Activated T-helper 17 cell treated with anti-CD3 and anti-CD28 coated beads, Interleukin-2, amount 50 U/mL, for 72 hours (primary cell): Measurements from ENCODE around the gene PDS5A. TPM values are rescaled to one million over a fixed set of nuclear protein-coding genes. Genes with fewer than 3 reads are reported as not detected.

ENCODE experiments used
- ATAC-seq: fragments of 150-1000 bp; cut with Tn5 transposase; replicated peaks from 2 replicates; pipeline ENCODE4 v1.10.0; 2021; ENCODE audit warnings: mild to moderate bottlenecking, moderate library complexity
- H3K27ac Mint-ChIP-seq: one replicate; pipeline ENCODE4 v1.8.0; 2022; ENCODE audit warnings: mixed read lengths
- H3K27me3 Mint-ChIP-seq: one replicate; pipeline ENCODE4 v1.8.0; 2022; ENCODE audit warnings: mixed read lengths
- H3K36me3 Mint-ChIP-seq: one replicate; pipeline ENCODE4 v1.8.0; 2022; ENCODE audit warnings: low read depth, mild to moderate bottlenecking, mixed read lengths
- H3K4me1 Mint-ChIP-seq: one replicate; pipeline ENCODE4 v1.8.0; 2022; ENCODE audit warnings: mixed read lengths
- H3K4me3 Mint-ChIP-seq: one replicate; pipeline ENCODE4 v1.8.0; 2022; ENCODE audit warnings: mild to moderate bottlenecking, mixed read lengths
- H3K9me3 Mint-ChIP-seq: one replicate; pipeline ENCODE4 v1.8.0; 2022; ENCODE audit warnings: mixed read lengths
- total RNA-seq, 2 donors: library from RNA; stranded (reverse); gene quantifications; one replicate each; pipeline ENCODE4 v1.2.3, GENCODE V29; 2022

PDS5A gene
- total RNA-seq, 2 donors from 2014 or later = 78.8 to 113 TPM

- no peak for ATAC-seq
- Mint-ChIP-seq H3K27ac (no peak overlapping the region), H3K36me3 (peaks cover 100% of the 10 kb centered on the region), H3K4me1 (no peaks in the 10 kb centered on the region), H3K9me3 (no peaks in the 10 kb centered on the region), H3K27me3 (no peaks in the 10 kb centered on the region), H3K4me3 (no peak overlapping the region)
Observed at GRCh38 chr4:39898015-39898414, 79.7 kb downstream of the PDS5A start.

- H3K36me3 Mint-ChIP-seq = peaks cover 89% of the 10 kb centered on the region
- no peak overlapping the region for H3K27ac Mint-ChIP-seq
- no peak overlapping the region for H3K4me3 Mint-ChIP-seq
- no peaks in the 10 kb centered on the region for H3K4me1 Mint-ChIP-seq
- ATAC-seq = no peak
- no peaks in the 10 kb centered on the region for H3K27me3 Mint-ChIP-seq
- H3K9me3 Mint-ChIP-seq = no peaks in the 10 kb centered on the region
Observed at GRCh38 chr4:39893693-39894072, 84.0 kb downstream of the PDS5A start.

- no peaks in the 10 kb centered on the region for H3K27me3 Mint-ChIP-seq
- H3K4me3 Mint-ChIP-seq = no peak overlapping the region
- no peak overlapping the region for H3K27ac Mint-ChIP-seq
- no peaks in the 10 kb centered on the region for H3K4me1 Mint-ChIP-seq
- H3K36me3 Mint-ChIP-seq = peaks cover 89% of the 10 kb centered on the region
- ATAC-seq = no peak
- H3K9me3 Mint-ChIP-seq = no peaks in the 10 kb centered on the region
Observed at GRCh38 chr4:39892988-39893692, 84.6 kb downstream of the PDS5A start.

GRCh38 chr4:39889226-39889625 is 88.5 kb downstream of the PDS5A start:
- H3K4me1 Mint-ChIP-seq = peaks cover 5% of the 10 kb centered on the region
- H3K36me3 Mint-ChIP-seq = peaks cover 89% of the 10 kb centered on the region
- no peaks in the 10 kb centered on the region for H3K27me3 Mint-ChIP-seq
- no peaks in the 10 kb centered on the region for H3K9me3 Mint-ChIP-seq
- no peak overlapping the region for H3K27ac Mint-ChIP-seq
- ATAC-seq = no peak
- no peak overlapping the region for H3K4me3 Mint-ChIP-seq

DNA sequence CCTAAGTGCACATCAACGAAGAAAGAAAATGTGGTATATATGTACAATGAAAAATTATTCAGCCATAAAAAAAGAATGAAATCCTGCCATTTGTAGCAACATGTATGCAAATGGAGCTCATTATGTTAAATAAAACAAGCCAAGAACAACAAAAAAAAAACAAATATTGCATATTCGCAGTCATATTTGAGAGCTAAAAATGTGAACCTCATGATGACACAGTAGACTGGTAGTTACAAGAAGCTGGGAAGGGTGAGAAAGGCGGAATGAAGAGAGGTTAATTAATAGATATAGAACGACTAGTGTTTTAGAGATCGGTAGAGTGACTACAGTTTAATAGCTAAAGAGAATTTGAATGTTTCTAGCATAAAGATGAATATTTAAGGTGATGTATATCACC is 89.2 kb downstream of the PDS5A start:
- Mint-ChIP-seq H3K27ac (peak overlapping the region; percentile 31), H3K4me1 (peaks cover 5% of the 10 kb centered on the region)
- no peak for ATAC-seq

GRCh38 chr4:39883646-39884045 is 94.1 kb downstream of the PDS5A start:
- no peaks in the 10 kb centered on the region for H3K27me3 Mint-ChIP-seq
- H3K4me3 Mint-ChIP-seq = no peak overlapping the region
- H3K36me3 Mint-ChIP-seq = peaks cover 99% of the 10 kb centered on the region
- no peaks in the 10 kb centered on the region for H3K9me3 Mint-ChIP-seq
- H3K27ac Mint-ChIP-seq = no peak overlapping the region
- H3K4me1 Mint-ChIP-seq = peaks cover 11% of the 10 kb centered on the region
- no peak for ATAC-seq

More for the DNA sequence above, 89.2 kb downstream of the PDS5A start:
- Mint-ChIP-seq H3K27me3 (no peaks in the 10 kb centered on the region), H3K36me3 (peaks cover 89% of the 10 kb centered on the region), H3K9me3 (no peaks in the 10 kb centered on the region), H3K4me3 (no peak overlapping the region)

DNA sequence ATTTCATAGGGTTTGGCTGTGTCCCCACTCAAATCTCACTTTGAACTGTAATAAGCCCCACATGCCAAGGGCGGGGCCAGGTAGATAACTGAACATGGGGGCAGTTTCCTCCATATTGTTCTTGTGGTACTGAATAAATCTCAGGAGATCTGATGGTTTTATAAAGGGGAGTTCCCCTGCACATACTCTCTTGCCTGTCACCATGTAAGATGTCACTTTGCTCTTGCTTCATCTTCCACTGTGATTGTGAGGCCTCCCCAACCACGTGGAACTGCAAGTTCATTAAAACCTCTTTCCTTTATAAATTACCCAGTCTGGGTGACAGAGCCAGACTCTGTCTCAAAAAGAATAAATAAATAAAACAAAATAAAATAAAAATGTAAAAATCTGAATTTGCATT is 95.9 kb downstream of the PDS5A start:
- Mint-ChIP-seq H3K4me3 (no peak overlapping the region), H3K27me3 (no peaks in the 10 kb centered on the region), H3K36me3 (peaks cover 95% of the 10 kb centered on the region), H3K4me1 (peaks cover 12% of the 10 kb centered on the region), H3K27ac (no peak overlapping the region), H3K9me3 (no peaks in the 10 kb centered on the region)
- ATAC-seq = no peak

GRCh38 chr4:39877971-39878370 is 99.7 kb downstream of the PDS5A start:
- Mint-ChIP-seq H3K27ac (no peak overlapping the region), H3K4me1 (peaks cover 22% of the 10 kb centered on the region), H3K9me3 (no peaks in the 10 kb centered on the region), H3K27me3 (no peaks in the 10 kb centered on the region), H3K36me3 (peaks cover 95% of the 10 kb centered on the region), H3K4me3 (no peak overlapping the region)
- ATAC-seq = no peak

DNA sequence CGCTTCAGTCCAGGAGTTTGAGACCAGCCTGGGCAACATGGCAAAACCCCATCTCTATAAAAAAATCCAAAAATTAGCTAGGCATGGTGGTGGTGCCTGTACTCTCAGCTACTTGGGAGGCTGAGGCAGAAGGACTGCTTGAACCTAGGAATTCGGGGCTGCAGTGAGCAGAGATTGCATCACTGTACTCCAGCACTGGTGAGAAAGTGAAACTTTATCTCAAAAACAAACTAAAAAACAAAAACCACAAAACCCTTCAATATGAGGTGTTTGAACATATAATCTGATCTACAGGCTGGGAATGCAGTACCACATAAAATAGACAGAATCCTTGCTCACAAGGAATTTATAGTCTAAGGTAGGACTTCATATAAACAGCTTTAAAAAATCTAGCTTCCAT is 103.9 kb downstream of the PDS5A start:
- peaks cover 16% of the 10 kb centered on the region for H3K4me1 Mint-ChIP-seq
- ATAC-seq = peak; percentile 29
- H3K36me3 Mint-ChIP-seq = peaks cover 96% of the 10 kb centered on the region
- H3K4me3 Mint-ChIP-seq = no peak overlapping the region
- no peaks in the 10 kb centered on the region for H3K27me3 Mint-ChIP-seq
- H3K9me3 Mint-ChIP-seq = no peaks in the 10 kb centered on the region
- peak overlapping the region; percentile 70 for H3K27ac Mint-ChIP-seq

DNA sequence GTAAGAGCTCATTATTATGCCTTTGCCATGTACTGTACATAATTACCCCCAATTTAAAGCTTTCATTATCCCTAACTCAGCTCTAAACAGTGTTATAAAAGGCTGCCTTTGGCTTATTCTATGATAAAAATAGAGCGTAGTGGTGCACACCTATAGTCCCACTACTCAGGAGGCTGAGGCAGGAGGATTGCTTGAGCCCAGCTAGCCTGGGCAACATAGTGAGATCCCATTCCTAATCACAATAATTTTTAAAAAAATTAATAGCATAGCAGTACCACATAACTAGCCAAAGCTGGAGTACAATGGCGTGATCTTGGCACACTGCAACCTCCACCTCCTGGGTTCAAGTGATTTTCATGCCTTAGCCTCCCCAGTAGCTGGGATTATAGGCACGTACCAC is 112.4 kb downstream of the PDS5A start:
- H3K27ac Mint-ChIP-seq = no peak overlapping the region
- H3K36me3 Mint-ChIP-seq = peaks cover 90% of the 10 kb centered on the region
- no peaks in the 10 kb centered on the region for H3K27me3 Mint-ChIP-seq
- no peaks in the 10 kb centered on the region for H3K4me1 Mint-ChIP-seq
- no peak for ATAC-seq
- no peaks in the 10 kb centered on the region for H3K9me3 Mint-ChIP-seq
- no peak overlapping the region for H3K4me3 Mint-ChIP-seq

- no peak overlapping the region for H3K4me3 Mint-ChIP-seq
- H3K27me3 Mint-ChIP-seq = no peaks in the 10 kb centered on the region
- no peaks in the 10 kb centered on the region for H3K9me3 Mint-ChIP-seq
- H3K36me3 Mint-ChIP-seq = peaks cover 90% of the 10 kb centered on the region
- H3K27ac Mint-ChIP-seq = no peak overlapping the region
- H3K4me1 Mint-ChIP-seq = no peaks in the 10 kb centered on the region
- no peak for ATAC-seq
Observed at GRCh38 chr4:39864391-39864790, 113.3 kb downstream of the PDS5A start.

- no peak overlapping the region for H3K4me3 Mint-ChIP-seq
- H3K27ac Mint-ChIP-seq = no peak overlapping the region
- peaks cover 96% of the 10 kb centered on the region for H3K36me3 Mint-ChIP-seq
- H3K27me3 Mint-ChIP-seq = no peaks in the 10 kb centered on the region
- H3K9me3 Mint-ChIP-seq = peaks cover under 1% of the 10 kb centered on the region
- peaks cover 3% of the 10 kb centered on the region for H3K4me1 Mint-ChIP-seq
- ATAC-seq = no peak
Observed at GRCh38 chr4:39860804-39861203, 116.9 kb downstream of the PDS5A start.

DNA sequence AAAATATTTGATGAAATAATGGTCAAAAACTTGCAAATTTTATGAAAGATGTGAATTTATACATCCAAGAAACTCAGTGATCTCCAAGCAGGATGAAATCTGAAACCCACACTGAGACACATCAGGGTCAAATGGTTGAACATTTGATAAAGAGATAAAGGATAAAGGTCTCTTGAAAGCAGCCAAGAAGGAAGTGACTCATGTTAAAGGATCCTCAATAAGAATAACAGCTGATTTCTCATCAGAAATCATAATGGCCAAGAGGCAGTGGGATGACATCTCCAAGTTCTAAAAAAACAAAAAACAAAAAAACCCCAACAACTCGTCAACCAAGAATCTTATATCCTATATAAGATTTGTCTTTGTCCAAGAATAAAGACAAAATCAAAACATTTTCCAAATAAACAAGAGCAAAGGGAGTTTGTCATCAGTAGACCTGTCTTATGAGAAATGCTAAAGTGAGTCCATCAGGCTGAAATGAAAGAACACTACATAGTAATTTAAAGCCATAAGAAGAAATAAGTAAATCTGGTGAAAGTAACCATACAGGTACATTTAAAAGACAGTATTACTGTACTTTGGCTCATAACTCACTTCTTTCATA is 121.7 kb downstream of the PDS5A start:
- no peak overlapping the region for H3K4me3 Mint-ChIP-seq
- H3K36me3 Mint-ChIP-seq = peaks cover 96% of the 10 kb centered on the region
- H3K27ac Mint-ChIP-seq = peak overlapping the region; percentile 51
- peaks cover 11% of the 10 kb centered on the region for H3K4me1 Mint-ChIP-seq
- peaks cover 5% of the 10 kb centered on the region for H3K9me3 Mint-ChIP-seq
- H3K27me3 Mint-ChIP-seq = no peaks in the 10 kb centered on the region
- peak; percentile 23 for ATAC-seq

DNA sequence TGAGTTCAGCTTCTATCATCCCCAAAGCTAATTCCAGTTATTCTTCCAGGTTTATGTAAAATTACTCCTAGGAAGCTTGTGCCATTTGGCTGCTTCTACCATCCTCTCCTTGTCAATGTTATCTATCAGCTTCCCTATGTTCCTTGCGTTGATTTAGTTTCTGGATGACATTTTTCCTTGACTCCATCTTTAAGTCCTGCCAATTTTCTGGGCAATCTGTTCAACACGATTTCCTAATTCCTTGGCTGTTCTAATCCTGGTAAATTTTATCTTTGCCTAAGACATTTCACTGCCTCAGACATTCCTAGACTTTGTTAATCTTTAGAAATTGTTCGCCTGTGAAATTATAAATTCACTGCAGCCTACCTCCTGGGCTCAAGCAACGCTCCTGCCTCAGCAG is 125.1 kb downstream of the PDS5A start:
- no peak for ATAC-seq
- Mint-ChIP-seq H3K36me3 (peaks cover 87% of the 10 kb centered on the region), H3K27ac (peak overlapping the region; percentile 6), H3K4me1 (peaks cover 11% of the 10 kb centered on the region), H3K9me3 (peaks cover 5% of the 10 kb centered on the region), H3K27me3 (no peaks in the 10 kb centered on the region), H3K4me3 (no peak overlapping the region)

- Mint-ChIP-seq H3K4me1 (peaks cover 7% of the 10 kb centered on the region), H3K27me3 (no peaks in the 10 kb centered on the region)
Observed at GRCh38 chr4:39850727-39851126, 127.0 kb downstream of the PDS5A start.

More at GRCh38 chr4:39850727-39851126, 127.0 kb downstream of the PDS5A start:
- H3K27ac Mint-ChIP-seq = no peak overlapping the region
- ATAC-seq = no peak
- peaks cover 4% of the 10 kb centered on the region for H3K9me3 Mint-ChIP-seq
- no peak overlapping the region for H3K4me3 Mint-ChIP-seq
- peaks cover 80% of the 10 kb centered on the region for H3K36me3 Mint-ChIP-seq
